Measurements from ENCODE around the gene CXADR.
"Not testable (repeated sequence)": the region's sequence is repeated elsewhere in the genome, so short reads cannot be mapped to it uniquely, and the experiment has no call there.

The CXADR gene

GRCh38 chr21:17501107-17502006 lies 11.5 kb upstream of the CXADR start:
- no peak for DNase-seq (ENCODE audit: insufficient read length, low spot score)
- FAIRE-seq: no peak

- DNase-seq (ENCODE audit: insufficient read length, low spot score); FAIRE-seq: not testable (repeated sequence)
Observed at GRCh38 chr21:17502985-17503384, 9.9 kb upstream of the CXADR start.

DNA sequence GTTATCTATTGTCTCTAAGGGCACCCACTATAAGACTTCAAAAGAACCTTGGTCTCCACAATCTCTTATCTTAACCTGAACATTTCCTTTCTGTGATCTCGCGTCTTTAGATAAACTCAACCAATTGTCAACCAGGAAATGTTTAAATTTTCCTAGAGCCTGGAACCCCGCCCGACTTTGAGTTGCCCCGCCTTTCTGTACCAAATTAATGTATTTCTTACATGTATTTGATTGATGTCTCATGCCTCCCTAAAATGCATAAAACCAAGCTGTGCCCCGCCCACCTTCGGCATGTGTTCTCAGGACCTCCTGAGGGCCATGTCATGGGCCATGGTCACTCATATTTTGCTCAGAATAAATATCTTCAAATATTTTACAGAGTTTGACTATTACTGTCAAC lies 5.9 kb upstream of the CXADR start:
- DNase-seq (ENCODE audit: insufficient read length, low spot score) (no peak), FAIRE-seq (no peak)

DNA sequence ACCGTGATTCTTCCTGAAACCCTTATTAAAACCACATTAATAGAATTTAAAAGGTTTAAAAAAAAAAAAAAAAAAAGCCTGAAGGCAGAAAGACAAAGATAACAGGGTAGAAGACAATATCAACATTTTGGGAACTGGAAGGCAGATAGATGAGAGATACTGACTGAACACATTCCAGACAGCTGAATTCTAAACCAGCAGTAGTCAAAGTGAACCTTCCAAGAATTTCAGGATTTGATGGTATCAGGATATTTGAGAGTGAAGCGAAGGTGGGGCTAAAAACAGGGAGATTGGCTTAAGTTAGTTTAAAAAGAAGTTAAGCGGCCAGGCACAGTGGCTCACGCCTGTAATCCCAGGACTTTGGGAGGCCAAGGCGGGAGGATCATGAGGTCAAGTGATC lies 5.3 kb upstream of the CXADR start:
- FAIRE-seq (no peak), DNase-seq (ENCODE audit: insufficient read length, low spot score) (no peak)

DNA sequence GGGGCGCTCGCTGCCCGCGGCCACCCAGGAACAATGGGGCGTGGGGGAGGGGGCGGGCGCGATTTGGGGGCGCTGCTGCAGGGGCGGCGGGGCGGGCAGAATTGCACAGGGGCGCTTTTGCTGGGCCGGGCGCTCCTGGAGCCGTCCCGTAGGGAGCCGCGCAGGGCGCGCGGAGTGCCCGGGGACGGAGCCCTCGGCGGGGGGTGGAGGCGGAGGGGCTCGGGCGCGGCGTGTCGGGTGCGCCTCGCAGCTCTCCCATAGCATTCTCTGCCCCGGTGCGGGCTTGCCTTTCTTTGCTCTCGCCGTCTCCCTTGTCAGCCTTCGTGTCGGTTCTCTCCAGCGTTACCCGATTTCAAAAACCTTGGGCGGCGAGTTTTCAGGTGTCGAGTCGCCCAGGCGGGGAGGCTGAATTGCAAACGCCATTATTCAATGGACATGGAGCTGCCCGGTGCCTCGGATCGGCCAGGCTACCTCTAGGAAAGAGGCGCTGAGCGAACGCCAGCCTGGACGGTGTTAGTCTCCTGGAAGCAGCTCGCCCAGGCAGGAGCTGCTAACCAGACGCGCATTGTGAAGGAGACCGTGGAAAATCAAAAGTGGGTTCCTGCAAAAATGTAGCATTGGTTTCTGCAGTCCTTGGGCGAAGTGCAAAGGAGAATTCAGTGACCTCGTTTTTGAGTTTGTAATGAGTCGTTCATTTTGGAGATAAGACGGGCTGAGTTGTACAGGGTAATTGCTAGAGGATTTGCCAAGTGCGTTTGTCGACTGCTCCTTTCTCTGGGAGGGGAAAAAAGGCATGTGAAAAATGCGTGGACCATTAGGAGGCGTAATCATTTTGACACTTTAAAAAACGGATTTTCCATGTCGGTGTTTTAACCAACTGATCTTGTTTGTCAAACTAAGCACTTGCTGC lies 626 bp downstream of the CXADR start:
- FAIRE-seq (no peak), DNase-seq (ENCODE audit: insufficient read length, low spot score) (no peak)

- FAIRE-seq (no peak), DNase-seq (ENCODE audit: insufficient read length, low spot score) (no peak)
Observed at GRCh38 chr21:17514124-17514845, 1.4 kb downstream of the CXADR start.

DNA sequence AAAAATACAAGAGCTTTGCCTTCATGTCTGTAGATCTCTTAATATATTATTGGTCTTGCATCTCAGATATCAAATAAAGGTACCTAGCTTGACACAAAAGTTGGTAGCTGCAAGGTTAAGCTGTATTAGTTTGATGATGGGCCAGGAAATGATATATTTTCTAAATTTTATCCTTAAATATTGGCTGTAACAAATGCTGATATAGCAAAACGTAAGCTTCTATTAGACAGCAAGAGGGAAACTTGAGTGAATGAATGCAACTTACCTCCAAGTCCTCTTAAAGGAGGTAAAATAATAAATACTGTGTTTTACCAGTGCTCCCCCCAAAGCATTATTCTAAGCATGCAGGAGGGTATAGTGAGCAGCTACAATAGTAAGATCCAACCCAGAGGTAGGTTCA lies 4.2 kb downstream of the CXADR start:
- not testable (repeated sequence) for DNase-seq (ENCODE audit: insufficient read length, low spot score); FAIRE-seq

- DNase-seq (ENCODE audit: insufficient read length, low spot score) (no peak), FAIRE-seq (no peak)
Observed at GRCh38 chr21:17519208-17519738, 6.4 kb downstream of the CXADR start.

DNA sequence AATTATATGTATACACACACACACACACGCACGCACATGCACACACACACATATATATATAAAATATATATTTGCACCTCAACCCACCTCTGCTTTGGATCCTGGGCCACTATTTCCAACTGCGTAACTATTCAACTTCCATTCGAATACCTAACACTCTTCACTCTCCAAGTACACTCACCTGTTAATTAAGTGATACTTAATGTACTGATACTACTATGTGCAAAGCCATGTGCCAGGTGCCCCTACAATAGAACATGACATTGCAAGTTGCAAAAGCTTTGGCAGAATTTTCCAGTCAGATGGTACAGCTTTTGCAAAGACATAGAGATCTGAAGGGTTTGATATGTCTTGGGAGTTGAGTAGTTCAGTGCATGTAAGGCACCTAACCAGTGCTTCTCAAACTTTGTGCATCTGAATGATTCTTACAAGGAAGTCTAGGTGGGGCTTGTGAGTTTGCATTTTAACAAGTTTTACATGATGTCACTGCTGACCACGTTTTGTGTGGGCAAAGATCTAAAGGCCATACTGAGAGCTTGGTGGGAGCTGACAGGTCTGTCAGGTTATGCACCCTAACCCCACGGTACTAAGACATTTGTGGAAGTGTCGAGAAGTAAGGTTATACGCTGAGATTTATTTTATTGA lies 7.2 kb downstream of the CXADR start:
- FAIRE-seq (no peak), DNase-seq (ENCODE audit: insufficient read length, low spot score) (no peak)

DNA sequence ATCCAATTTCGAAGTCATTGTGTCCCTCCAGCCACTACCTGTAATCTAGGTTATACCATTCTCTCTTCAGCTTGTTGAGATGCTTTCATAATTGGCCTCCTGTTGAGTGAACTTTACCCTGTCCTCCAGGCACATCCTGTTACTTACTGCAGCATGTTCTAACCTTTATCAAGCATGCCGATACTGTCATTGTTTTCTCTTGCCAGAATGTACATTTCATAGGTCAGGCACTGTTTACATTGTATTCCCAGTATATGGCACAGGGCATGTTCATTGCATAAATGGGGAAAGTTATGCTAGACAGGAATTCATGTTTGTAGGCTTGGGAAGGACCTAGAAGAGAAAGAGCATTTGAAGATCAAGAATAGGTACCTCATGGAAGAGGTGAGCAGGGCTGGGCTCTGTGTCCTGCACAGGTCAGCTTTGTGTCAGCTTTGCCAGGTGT lies 10.2 kb downstream of the CXADR start:
- no peak for FAIRE-seq
- DNase-seq (ENCODE audit: insufficient read length, low spot score): no peak

GRCh38 chr21:17523979-17524494 lies 11.2 kb downstream of the CXADR start:
- not testable (repeated sequence) for FAIRE-seq; DNase-seq (ENCODE audit: insufficient read length, low spot score)

DNA sequence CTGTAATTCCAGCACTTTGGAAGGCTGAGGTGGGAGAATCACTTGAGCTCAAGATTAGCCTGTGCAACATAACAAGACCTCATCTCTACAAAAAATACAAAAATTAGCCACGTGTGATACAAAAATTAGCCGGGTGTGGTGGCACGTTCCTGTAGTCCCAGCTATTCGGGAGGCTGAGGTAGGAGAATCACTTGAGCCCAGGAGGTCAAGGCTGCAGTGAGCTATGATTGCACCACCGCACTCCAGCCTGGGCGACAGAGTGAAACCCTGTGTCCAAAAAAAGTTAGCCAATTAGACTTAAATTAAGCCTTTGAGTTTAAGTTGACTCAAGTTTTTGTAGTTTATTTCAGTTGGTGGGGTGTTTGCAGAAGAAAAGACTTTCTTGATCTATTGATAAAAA lies 11.8 kb downstream of the CXADR start:
- DNase-seq (ENCODE audit: insufficient read length, low spot score): no peak
- FAIRE-seq: no peak

DNA sequence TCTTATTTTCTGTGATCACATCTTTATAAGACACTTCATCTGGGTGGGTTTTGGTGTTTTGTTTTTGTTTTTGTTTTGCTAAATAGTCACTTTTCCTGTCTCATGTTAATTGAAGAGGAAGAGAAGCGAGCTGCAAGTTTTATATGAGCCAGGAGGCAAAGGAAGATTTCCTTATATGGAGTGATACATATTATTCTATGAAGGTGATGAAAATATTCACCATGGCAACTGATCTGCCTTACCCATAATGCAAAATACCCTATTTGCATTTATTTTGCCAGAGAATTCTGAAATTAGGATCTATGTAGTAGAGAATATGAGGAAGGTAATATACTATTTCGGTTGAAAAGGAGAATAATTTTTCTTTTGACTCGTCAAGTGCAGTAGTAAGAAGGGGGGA lies 13.9 kb downstream of the CXADR start:
- no peak for FAIRE-seq
- DNase-seq (ENCODE audit: insufficient read length, low spot score): no peak

DNA sequence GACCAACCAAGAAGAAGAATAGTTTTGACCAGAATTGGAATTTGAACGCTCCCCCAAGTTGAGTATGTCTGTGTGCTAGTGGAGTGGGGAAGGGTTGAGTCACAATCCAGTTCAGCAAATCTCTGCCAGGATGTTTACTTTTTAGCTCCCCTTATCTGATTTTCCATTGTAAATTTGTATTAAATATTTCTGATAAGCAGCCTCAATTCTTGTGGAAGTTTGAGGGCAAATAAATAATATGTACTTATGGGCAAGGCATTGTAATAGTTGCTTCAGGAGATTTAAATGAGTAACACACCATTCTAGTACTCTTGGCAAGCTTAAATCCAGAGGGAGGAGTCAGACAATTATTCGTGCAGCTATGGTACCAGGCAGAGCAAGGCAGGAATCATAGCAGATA lies 14.4 kb downstream of the CXADR start:
- DNase-seq (ENCODE audit: insufficient read length, low spot score) (no peak), FAIRE-seq (no peak)

- FAIRE-seq: no peak
- no peak for DNase-seq (ENCODE audit: insufficient read length, low spot score)
Observed at GRCh38 chr21:17527711-17528110, 14.9 kb downstream of the CXADR start.

- FAIRE-seq (no peak), DNase-seq (ENCODE audit: insufficient read length, low spot score) (no peak)
Observed at GRCh38 chr21:17529648-17530047, 16.8 kb downstream of the CXADR start.

DNA sequence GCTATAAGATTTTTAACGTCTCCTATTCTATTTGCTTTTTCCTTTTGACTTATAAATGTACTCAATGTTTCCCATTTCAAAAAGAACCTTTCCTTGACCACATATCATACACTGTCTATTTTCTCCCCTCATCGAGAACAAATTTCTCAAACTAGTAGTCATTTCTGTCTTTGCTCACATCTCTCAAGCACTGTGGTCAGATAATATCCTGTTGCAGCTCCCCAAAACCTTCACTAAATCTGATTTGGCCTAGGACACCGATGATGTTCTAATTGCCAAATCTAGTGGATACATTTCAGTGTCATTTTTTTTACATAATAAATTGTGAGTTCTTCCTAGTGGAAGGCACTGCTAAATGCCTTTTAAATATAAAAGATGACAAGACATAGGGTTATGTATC lies 19.4 kb downstream of the CXADR start:
- no peak for DNase-seq (ENCODE audit: insufficient read length, low spot score)
- FAIRE-seq: no peak

DNA sequence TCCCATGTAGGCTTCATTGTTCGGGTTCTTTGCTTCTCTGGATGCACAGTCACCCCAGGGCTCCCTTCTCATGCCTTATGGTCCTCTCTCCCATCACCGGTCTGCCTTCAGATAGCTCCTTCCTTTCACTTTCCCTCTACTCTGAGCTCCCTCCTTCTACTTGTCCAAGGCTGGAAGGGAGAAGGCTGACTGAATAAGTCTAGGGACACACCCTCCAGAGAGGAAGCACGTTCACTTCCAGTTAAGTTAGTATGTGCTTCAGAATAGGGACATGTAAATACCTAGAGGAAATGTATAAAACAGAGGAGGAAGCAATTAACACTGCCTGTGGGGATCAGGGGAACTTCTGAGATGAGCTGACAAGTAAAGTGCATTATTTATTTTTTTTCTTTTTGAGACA lies 23.5 kb downstream of the CXADR start:
- no peak for DNase-seq (ENCODE audit: insufficient read length, low spot score)
- no peak for FAIRE-seq

DNA sequence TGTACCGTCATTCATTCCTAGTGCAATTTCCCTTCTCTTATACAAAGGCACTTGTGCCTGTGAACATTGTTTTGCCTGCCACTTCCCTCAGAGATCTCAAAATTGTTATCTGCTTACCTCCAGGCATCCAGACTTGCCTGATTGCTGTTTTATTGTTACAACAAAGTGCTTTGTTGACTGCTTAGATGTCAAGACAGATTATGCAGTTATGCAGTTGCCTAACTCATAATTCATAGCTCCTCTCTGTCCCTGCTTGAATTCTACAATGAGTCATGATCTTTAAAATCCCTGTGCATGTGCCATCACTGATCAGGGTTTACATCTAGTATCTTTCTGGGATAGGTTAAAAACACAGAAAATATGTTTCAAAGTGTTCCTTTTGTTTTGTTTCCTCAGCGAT lies 24.5 kb downstream of the CXADR start:
- DNase-seq (ENCODE audit: insufficient read length, low spot score): no peak
- no peak for FAIRE-seq

GRCh38 chr21:17538576-17538975 lies 25.7 kb downstream of the CXADR start:
- DNase-seq (ENCODE audit: insufficient read length, low spot score): no peak
- FAIRE-seq: no peak
